ENCODE results near the gene GGT1. TPM values are rescaled to one million over a fixed set of nuclear protein-coding genes. Genes with fewer than 3 reads are reported as not detected.

GGT1 gene
- total and polyA plus RNA-seq, 2 of the 8 experiments (the other 6 are each of a cell fraction or from before 2014, with no cell fraction given), result 14.4 to 29.2 TPM

- no peak for FAIRE-seq
- H2BK12ac ChIP-seq (ENCODE audit: low read depth, low read length), result peak overlapping the region; percentile 68; the same call in 1 of the 2 replicates
- no peak overlapping the region for H3K4me2 ChIP-seq (ENCODE audit: insufficient read depth in 1 of 2, low read depth in 2 of 2, low read length in 2 of 2)
- POLR2A ChIA-PET (ENCODE audit: partially characterized antibody), result interaction anchor here (1.5 to 2.0 kb wide), 3 partner anchors 12 to 40 kb away, joined by 4 to 9 read pairs (median 5); partner anchors contain the start of gene SNRPD3
- H3K4me1 ChIP-seq (replicated peaks in 1 of 4; ENCODE audit: control insufficient read depth in 3 of 4, insufficient read depth in 4 of 4, low read length in 3 of 4), result peaks cover 4 to 33% (median 16%) of the 10 kb centered on the region in 4 experiments
- no peak overlapping the region for H2AK5ac ChIP-seq (ENCODE audit: low read depth, low read length)
- no peak overlapping the region; the same call in 1 of the 2 replicates for H2BK20ac ChIP-seq (ENCODE audit: low read length)
- CTCF ChIA-PET (ENCODE audit: partially characterized antibody), result no interaction called here
- no peak overlapping the region for H4K91ac ChIP-seq (replicated peaks; ENCODE audit: insufficient read length, low read length)
- no peak overlapping the region for H3K4ac ChIP-seq (replicated peaks; ENCODE audit: insufficient read length, low read depth, low read length)
- H2BK5ac ChIP-seq (ENCODE audit: low read depth, low read length), result no peak overlapping the region
- H2BK120ac ChIP-seq (replicated peaks; ENCODE audit: low read depth, low read length), result no peak overlapping the region
- no peaks in the 10 kb centered on the region for H3K27me3 ChIP-seq (replicated peaks in 1 of 4; ENCODE audit: control insufficient read depth in 3 of 4, extremely low read depth in 1 of 4, insufficient read depth in 3 of 4, low read length in 3 of 4)
- H3K27ac ChIP-seq (ENCODE audit: low read depth, low read length), result no peak overlapping the region
- H4K5ac ChIP-seq (ENCODE audit: insufficient read length, low read depth, low read length), result no peak overlapping the region
- no peaks in the 10 kb centered on the region for H3K9me3 ChIP-seq (ENCODE audit: insufficient read depth in 2 of 2, low read depth in 1 of 2, low read length in 1 of 2)
- H4K8ac ChIP-seq (ENCODE audit: extremely low read depth, insufficient read depth, low read length), result no peak overlapping the region
- H3K18ac ChIP-seq (ENCODE audit: extremely low read depth, low read length), result no peak overlapping the region
- DNase-seq (ENCODE audit: low read depth in 1 of 2, low spot score in 2 of 2), result no peak
- H3K9ac ChIP-seq (replicated peaks in 1 of 4; ENCODE audit: extremely low read depth in 1 of 4, low read depth in 3 of 4, low read length in 3 of 4), result no peak overlapping the region
- H3K14ac ChIP-seq (ENCODE audit: insufficient read length), result no peak overlapping the region
- H3K79me2 ChIP-seq (ENCODE audit: control insufficient read depth in 1 of 2, insufficient read depth in 2 of 2, low read length in 2 of 2), result no peaks in the 10 kb centered on the region
- H2AFZ ChIP-seq (ENCODE audit: low read length), result no peak overlapping the region
- no peaks in the 10 kb centered on the region for H4K20me1 ChIP-seq (replicated peaks in 1 of 2; ENCODE audit: control insufficient read depth in 1 of 2, insufficient read depth in 2 of 2, low read length in 2 of 2)
- no peak overlapping the region for H3K56ac ChIP-seq (replicated peaks; ENCODE audit: insufficient read length, low read depth, low read length)
- WGBS, 2 experiments (ENCODE audit: extremely low coverage in 1 of 2, insufficient coverage in 1 of 2, insufficient read length in 1 of 2, insufficient replicate concordance in 2 of 2, low coverage in 1 of 2, low lambda C conversion rate in 2 of 2, missing lambda C conversion rate in 1 of 2), result 93% methylated on average over 4 of the region's 4 CpGs; no CpG with 5 or more reads in 1 of the 2 experiments
- peaks cover 2% of the 10 kb centered on the region; the same call in 1 of the 2 replicates for H3K23me2 ChIP-seq (ENCODE audit: low read depth, low read length)
- no peak overlapping the region for H3K4me3 ChIP-seq (ENCODE audit: extremely low read depth in 1 of 4, insufficient read depth in 2 of 4, low read depth in 3 of 4, low read length in 4 of 4)
- no peak overlapping the region for H3K23ac ChIP-seq (ENCODE audit: insufficient read length)
- no peaks in the 10 kb centered on the region for H3K36me3 ChIP-seq (ENCODE audit: control insufficient read depth in 2 of 4, insufficient read depth in 4 of 4, low read length in 3 of 4)
- no peaks in the 10 kb centered on the region for H3K79me1 ChIP-seq (ENCODE audit: low read depth, low read length)
- H2BK15ac ChIP-seq (ENCODE audit: low read length), result 0 out of 2 replicates have a peak overlapping the region, but pooled peaks have one; percentile 46
- TF ChIP-seq CBX5 (IDR thresholded peaks at IDR 0.05; ENCODE audit: low read depth, low read length), result no peak
- TF ChIP-seq TAF7 (optimal IDR thresholded peaks at IDR 0.05; ENCODE audit: borderline replicate concordance, low read depth, low read length), result no peak
- TF ChIP-seq EZH2 (IDR thresholded peaks at IDR 0.05; ENCODE audit: low read depth, low read length, severe bottlenecking), result no peak
- no peak for TF ChIP-seq SUZ12 (IDR thresholded peaks at IDR 0.05; ENCODE audit: low read length)
- TF ChIP-seq GTF2F1 (IDR thresholded peaks at IDR 0.05; ENCODE audit: borderline replicate concordance, low read depth, low read length), result no peak
- no peak for TF ChIP-seq KDM5A (IDR thresholded peaks at IDR 0.05; ENCODE audit: low read length)
- no peak for TF ChIP-seq PHF8 (conservative IDR thresholded peaks at IDR 0.05; ENCODE audit: low read depth, low read length)
- TF ChIP-seq RFX5 (IDR thresholded peaks at IDR 0.05; ENCODE audit: borderline replicate concordance, low read depth, low read length), result no peak
- no peak for TF ChIP-seq SRF (IDR thresholded peaks at IDR 0.05; ENCODE audit: low read depth, low read length)
- no peak for TF ChIP-seq CHD2 (IDR thresholded peaks at IDR 0.05; ENCODE audit: low read length)
- no peak for TF ChIP-seq SIN3A (conservative IDR thresholded peaks at IDR 0.05 in 1 of 2, IDR thresholded peaks at IDR 0.05 in 1 of 2; ENCODE audit: low read depth in 1 of 2, low read length in 2 of 2)
- no peak for TF ChIP-seq SP1 (IDR thresholded peaks at IDR 0.05; ENCODE audit: low read depth, low read length)
Measured at GRCh38 chr22:24595863-24596262, 7.1 kb upstream of the GGT1 start.

All from H1 (cell line).